K562 (cell line): ENCODE data around the gene ANKRD44.

Source experiments
- ZNF41 ChIP-seq: fragments of 250-450 bp; sonication (Bioruptor Pico); conservative IDR thresholded peaks from 2 replicates; pipeline ENCODE4 v1.4.0; 2020; ENCODE audit warnings: mild to moderate bottlenecking
- TF ChIP-seq, protein P1 (sequence below): sonication (generic); formaldehyde crosslinking; IDR thresholded peaks from 2 replicates; pipeline ENCODE4 v1.5.0; 2020; ENCODE audit warnings: missing genetic modification reagents

- no peak for TF ChIP-seq ZNF41 (CRISPR knock-in tag)
- TF ChIP-seq, protein P1, sequence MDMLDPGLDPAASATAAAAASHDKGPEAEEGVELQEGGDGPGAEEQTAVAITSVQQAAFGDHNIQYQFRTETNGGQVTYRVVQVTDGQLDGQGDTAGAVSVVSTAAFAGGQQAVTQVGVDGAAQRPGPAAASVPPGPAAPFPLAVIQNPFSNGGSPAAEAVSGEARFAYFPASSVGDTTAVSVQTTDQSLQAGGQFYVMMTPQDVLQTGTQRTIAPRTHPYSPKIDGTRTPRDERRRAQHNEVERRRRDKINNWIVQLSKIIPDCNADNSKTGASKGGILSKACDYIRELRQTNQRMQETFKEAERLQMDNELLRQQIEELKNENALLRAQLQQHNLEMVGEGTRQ (CRISPR knock-in tag) = no peak
Measured at GRCh38 chr2:197146995-197147394, 163.6 kb downstream of the ANKRD44 start.
